ENCODE results near the gene CAMTA1.

The CAMTA1 gene

DNA sequence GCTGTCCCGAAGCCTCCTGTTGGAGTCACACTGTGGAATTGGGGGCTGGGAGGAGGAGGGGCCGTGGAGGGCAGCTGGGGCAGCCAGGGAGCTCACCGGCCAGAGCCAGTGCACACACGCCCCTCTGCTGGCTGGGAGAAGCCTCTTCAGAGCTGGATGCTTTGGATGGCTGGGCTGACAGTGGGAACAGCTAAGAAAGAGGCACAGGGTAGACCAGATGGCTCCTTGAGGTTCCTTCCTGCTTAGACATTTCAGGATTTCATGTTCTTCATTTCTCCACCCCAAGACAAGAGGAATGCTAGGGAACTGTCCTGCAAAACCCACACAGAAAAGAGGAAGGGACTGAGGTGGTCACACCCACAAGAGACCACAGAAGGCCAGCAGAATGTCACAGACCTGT, 731.1 kb downstream of the CAMTA1 start:
- Histone ChIP-seq H3K9ac (ENCODE audit: low read length) (no peak overlapping the region), H3K27ac (ENCODE audit: low read length) (no peak overlapping the region), H3K36me3 (replicated peaks; ENCODE audit: insufficient read depth, low read length) (no peaks in the 10 kb centered on the region), H3K4me2 (ENCODE audit: low read depth, low read length) (no peak overlapping the region), H3K4me3 (ENCODE audit: low read length) (no peak overlapping the region), H2AFZ (ENCODE audit: low read length) (no peak overlapping the region), H3K79me2 (ENCODE audit: low read length) (no peaks in the 10 kb centered on the region), H3K27me3 (replicated peaks; ENCODE audit: insufficient read depth, low read length) (peaks cover 93% of the 10 kb centered on the region), H3F3A (ENCODE audit: insufficient read depth, low read length) (no peaks in the 10 kb centered on the region), H3K9me3 (replicated peaks; ENCODE audit: insufficient read depth, low read length) (no peaks in the 10 kb centered on the region), H3K9me2 (replicated peaks; ENCODE audit: insufficient read depth, low read length) (no peaks in the 10 kb centered on the region), H3K4me1 (ENCODE audit: low read length) (no peaks in the 10 kb centered on the region), H4K20me1 (ENCODE audit: insufficient read depth, low read length) (no peaks in the 10 kb centered on the region)
- TF ChIP-seq, protein P1, sequence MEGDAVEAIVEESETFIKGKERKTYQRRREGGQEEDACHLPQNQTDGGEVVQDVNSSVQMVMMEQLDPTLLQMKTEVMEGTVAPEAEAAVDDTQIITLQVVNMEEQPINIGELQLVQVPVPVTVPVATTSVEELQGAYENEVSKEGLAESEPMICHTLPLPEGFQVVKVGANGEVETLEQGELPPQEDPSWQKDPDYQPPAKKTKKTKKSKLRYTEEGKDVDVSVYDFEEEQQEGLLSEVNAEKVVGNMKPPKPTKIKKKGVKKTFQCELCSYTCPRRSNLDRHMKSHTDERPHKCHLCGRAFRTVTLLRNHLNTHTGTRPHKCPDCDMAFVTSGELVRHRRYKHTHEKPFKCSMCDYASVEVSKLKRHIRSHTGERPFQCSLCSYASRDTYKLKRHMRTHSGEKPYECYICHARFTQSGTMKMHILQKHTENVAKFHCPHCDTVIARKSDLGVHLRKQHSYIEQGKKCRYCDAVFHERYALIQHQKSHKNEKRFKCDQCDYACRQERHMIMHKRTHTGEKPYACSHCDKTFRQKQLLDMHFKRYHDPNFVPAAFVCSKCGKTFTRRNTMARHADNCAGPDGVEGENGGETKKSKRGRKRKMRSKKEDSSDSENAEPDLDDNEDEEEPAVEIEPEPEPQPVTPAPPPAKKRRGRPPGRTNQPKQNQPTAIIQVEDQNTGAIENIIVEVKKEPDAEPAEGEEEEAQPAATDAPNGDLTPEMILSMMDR (IDR thresholded peaks at IDR 0.05; ENCODE audit: low read length): no peak
- TF ChIP-seq EZH2phosphoT487 (IDR thresholded peaks at IDR 0.05; ENCODE audit: low read length) (no peak), EZH2 (optimal IDR thresholded peaks at IDR 0.05; ENCODE audit: low read depth, low read length) (no peak)
- DNase-seq: no peak

DNA sequence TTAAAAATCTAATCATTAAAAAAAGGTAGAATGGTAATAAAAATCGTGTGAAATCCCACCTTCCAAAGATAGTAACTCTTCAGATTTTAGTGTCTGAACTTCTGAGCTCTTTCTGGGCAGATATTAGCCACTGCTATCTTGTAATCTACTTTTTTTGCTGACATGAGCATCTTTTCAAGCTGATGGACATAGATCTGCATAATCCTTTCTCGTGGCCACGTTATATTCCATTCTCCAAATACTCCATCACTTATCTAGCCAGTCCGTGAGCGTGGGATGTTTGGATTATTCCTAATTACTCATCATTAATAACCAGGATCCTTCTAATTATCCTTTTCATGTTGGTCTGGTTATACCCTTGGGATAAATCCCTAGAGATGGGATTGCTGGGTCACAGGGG, 731.7 kb downstream of the CAMTA1 start:
- Histone ChIP-seq H3K4me1 (ENCODE audit: low read length) (no peaks in the 10 kb centered on the region), H3K9ac (ENCODE audit: low read length) (no peak overlapping the region), H3K27me3 (replicated peaks; ENCODE audit: insufficient read depth, low read length) (peaks cover 92% of the 10 kb centered on the region), H4K20me1 (ENCODE audit: insufficient read depth, low read length) (no peaks in the 10 kb centered on the region), H3K79me2 (ENCODE audit: low read length) (no peaks in the 10 kb centered on the region), H3K9me3 (replicated peaks; ENCODE audit: insufficient read depth, low read length) (no peaks in the 10 kb centered on the region), H3K9me2 (replicated peaks; ENCODE audit: insufficient read depth, low read length) (no peaks in the 10 kb centered on the region), H3K27ac (ENCODE audit: low read length) (no peak overlapping the region), H3F3A (ENCODE audit: insufficient read depth, low read length) (no peaks in the 10 kb centered on the region), H3K4me3 (ENCODE audit: low read length) (no peak overlapping the region), H2AFZ (ENCODE audit: low read length) (no peak overlapping the region), H3K36me3 (replicated peaks; ENCODE audit: insufficient read depth, low read length) (no peaks in the 10 kb centered on the region), H3K4me2 (ENCODE audit: low read depth, low read length) (no peak overlapping the region)
- TF ChIP-seq, protein P1 (IDR thresholded peaks at IDR 0.05; ENCODE audit: low read length): no peak
- no peak for DNase-seq

DNA sequence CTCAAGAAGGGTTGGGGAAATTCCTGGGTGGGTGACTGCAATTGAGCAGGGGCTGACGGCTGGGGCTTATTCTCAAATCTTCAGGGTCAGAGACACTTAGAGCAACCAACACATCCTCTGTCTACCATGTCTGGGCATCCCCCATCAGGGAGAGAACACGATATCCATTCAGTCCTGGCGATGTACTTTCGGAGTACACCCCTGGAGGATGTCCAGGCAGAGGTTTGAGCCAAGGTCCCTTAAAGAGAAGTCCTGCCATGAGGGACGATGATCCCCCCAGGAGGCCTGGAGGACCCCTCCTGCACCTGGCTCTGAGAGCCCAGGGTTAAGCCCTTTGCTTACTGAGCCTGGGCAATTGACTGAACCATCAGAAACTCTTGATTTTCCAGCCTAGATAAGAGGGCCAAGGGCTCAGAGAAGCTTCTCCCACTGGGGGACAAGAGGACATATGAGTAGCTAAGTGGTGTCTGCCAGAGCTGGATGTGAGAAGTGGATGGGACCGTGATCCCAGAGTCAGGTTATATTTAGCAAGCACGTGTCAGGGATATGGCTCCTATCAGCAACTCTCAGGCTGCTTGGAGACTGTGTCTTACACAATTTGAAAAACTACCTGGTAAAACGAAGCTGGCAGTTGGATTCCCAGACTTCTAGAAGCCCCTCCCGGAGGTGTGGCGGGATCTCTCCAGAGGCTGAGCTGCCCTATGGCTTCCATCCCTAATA, 732.5 kb downstream of the CAMTA1 start:
- Histone ChIP-seq H3K9ac (ENCODE audit: low read length) (no peak overlapping the region), H3K4me3 (ENCODE audit: low read length) (no peak overlapping the region), H2AFZ (ENCODE audit: low read length) (no peak overlapping the region), H3K36me3 (replicated peaks; ENCODE audit: insufficient read depth, low read length) (no peaks in the 10 kb centered on the region), H3K79me2 (ENCODE audit: low read length) (no peaks in the 10 kb centered on the region), H3K9me3 (replicated peaks; ENCODE audit: insufficient read depth, low read length) (no peaks in the 10 kb centered on the region), H3K4me1 (ENCODE audit: low read length) (no peaks in the 10 kb centered on the region), H4K20me1 (ENCODE audit: insufficient read depth, low read length) (no peaks in the 10 kb centered on the region), H3K27me3 (replicated peaks; ENCODE audit: insufficient read depth, low read length) (peaks cover 92% of the 10 kb centered on the region), H3K27ac (ENCODE audit: low read length) (no peak overlapping the region), H3F3A (ENCODE audit: insufficient read depth, low read length) (no peaks in the 10 kb centered on the region), H3K9me2 (replicated peaks; ENCODE audit: insufficient read depth, low read length) (no peaks in the 10 kb centered on the region), H3K4me2 (ENCODE audit: low read depth, low read length) (no peak overlapping the region)
- no peak for DNase-seq
- TF ChIP-seq EZH2 (optimal IDR thresholded peaks at IDR 0.05; ENCODE audit: low read depth, low read length): no peak
- TF ChIP-seq EZH2phosphoT487 (IDR thresholded peaks at IDR 0.05; ENCODE audit: low read length): no peak
- TF ChIP-seq, protein P1 (IDR thresholded peaks at IDR 0.05; ENCODE audit: low read length): no peak
